K562 treated with DMSO at 1 percent for 24 hours (cell line): ENCODE data around the gene TSPYL6. TPM values are rescaled to one million over a fixed set of nuclear protein-coding genes. Genes with fewer than 3 reads are reported as not detected.

ENCODE experiments used
- total RNA-seq: library from RNA; unstranded; fragments of 300-600 nt; gene quantifications from 2 replicates; pipeline ENCODE4 v1.2.3, GENCODE V29; 2022; ENCODE audit warnings: low read depth; ENCODE audit not compliant: insufficient read depth

Gene TSPYL6
- 7.6 and 8.7 TPM in 2 replicates for total RNA-seq

DNA sequence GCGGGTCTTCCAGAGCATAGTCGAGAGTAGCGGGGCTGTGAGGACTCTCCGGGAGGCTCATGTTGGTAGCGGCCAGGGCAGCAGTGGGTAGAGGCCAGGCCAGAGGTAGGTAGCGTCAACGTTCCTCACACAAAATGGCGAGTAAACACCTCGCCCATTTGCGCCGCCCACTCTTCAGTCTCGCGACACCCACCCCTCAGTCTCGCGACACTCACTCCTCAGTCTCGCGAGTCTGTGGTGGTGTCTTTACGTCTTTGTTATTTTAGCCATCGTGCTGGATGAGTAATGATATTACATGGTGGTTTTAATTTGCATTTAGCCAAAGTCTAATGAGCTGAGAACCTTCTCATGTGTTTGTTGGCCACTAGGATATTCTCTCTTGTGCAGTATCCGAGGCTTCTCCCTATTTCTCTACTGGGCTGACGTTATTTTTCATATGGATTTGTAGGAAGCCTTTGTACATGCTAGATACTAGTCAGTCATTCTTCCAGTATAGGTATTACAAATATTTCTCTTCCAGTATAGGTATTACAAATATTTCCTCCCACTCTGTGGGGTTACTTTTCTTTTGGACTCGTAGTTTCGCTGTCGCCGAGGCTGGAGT is at the start of gene TSPYL6:
Gene TSPYL6, minus strand, starts transcription at position 139 of the 604 bp plus-strand sequence. Its CDS starts 78 bp downstream, at position 61.

Other genes with a start within 250 kb of the TSPYL6 start
- gene ACYP2, start 140.6 kb downstream of the TSPYL6 start, total RNA-seq: 9.4 and 14.2 TPM in 2 replicates
- 52.7 and 53.9 TPM in 2 replicates for gene SPTBN1, start 200.1 kb upstream of the TSPYL6 start, total RNA-seq